ENCODE results near the gene IFITM2.

- TF ChIP-seq CTCF (conservative IDR thresholded peaks at IDR 0.05) (no peak), EZH2 (IDR thresholded peaks at IDR 0.05; ENCODE audit: low read depth) (no peak)
Measured at GRCh38 chr11:284105-285020, 23.3 kb upstream of the IFITM2 start.

Data from PC-9 (cell line).